Measurements from ENCODE around the gene HNRNPA1. TPM values are rescaled to one million over a fixed set of nuclear protein-coding genes. Genes with fewer than 3 reads are reported as not detected.

HNRNPA1 gene
- total and polyA plus RNA-seq, 9 of the 15 experiments (the other 6 are each of a cell fraction or from before 2014, with no cell fraction given): 1,166 to 2,703 (median 1,815) TPM

DNA sequence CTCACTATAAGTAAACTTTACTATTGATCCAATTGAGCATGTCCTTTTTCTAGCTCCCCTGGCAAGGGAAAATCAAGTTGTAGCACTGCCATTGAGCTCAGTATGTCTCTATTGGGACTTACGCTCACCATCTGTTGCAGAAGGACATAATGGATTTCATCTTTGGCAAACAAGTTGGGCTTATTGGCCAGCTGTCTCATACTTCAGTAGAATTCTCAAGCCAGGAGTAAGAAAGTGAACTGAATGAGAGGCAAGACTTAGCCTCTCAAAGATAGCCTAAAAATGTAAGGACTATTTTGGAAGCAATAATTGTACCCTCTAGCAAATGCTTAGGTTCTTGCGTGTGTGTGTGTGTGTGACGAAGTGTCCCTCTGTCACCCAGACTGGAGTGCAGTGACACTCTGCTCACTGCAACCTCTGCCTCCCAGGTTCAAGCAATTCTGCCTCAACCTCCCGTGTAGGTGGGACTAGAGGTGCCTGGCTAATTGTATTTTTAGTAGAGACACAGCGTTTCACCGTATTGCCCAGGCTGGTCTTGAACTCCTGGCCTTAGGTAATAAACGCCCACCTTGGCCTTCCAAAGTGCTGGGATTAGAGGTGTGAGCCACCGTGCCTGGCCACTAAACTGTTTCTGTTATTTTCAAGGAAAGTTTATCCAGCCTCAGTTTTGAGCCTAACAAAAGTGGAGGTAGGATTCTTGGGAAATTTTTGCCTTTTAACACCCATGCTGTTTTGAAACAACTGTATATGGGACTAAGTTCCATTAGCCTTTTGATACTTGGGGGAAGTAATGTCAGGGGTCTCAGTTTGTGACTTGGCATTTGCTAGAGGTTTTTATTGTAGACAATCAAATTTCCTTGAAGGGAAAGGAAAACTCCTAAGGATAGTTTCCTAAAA lies 7.0 kb downstream of the HNRNPA1 start (continued):
- no peak for TF ChIP-seq ZNF449 (CRISPR knock-in tag; IDR thresholded peaks at IDR 0.05)
- TF ChIP-seq, protein P1, sequence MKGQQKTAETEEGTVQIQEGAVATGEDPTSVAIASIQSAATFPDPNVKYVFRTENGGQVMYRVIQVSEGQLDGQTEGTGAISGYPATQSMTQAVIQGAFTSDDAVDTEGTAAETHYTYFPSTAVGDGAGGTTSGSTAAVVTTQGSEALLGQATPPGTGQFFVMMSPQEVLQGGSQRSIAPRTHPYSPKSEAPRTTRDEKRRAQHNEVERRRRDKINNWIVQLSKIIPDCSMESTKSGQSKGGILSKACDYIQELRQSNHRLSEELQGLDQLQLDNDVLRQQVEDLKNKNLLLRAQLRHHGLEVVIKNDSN (CRISPR knock-in tag; IDR thresholded peaks at IDR 0.05): no peak
- TF ChIP-seq CEBPG (CRISPR knock-in tag; IDR thresholded peaks at IDR 0.05): no peak
- no peak for TF ChIP-seq CEBPG (tag; conservative IDR thresholded peaks at IDR 0.05 in 1 of 2, IDR thresholded peaks at IDR 0.05 in 1 of 2)
- TF ChIP-seq HOXB6 (CRISPR knock-in tag; IDR thresholded peaks at IDR 0.05; ENCODE audit: borderline replicate concordance): no peak
- peak; percentile 95 for TF ChIP-seq SUPT5H (IDR thresholded peaks at IDR 0.05)
- 0 out of 2 replicates have a peak, but pooled peaks have one; percentile 22 for TF ChIP-seq ZNF445 (CRISPR knock-in tag; IDR thresholded peaks at IDR 0.05; ENCODE audit: low read depth)
- TF ChIP-seq SMARCA5 (IDR thresholded peaks at IDR 0.05): no peak
- no peak for TF ChIP-seq ZNF239 (CRISPR knock-in tag; IDR thresholded peaks at IDR 0.05)
- no peak for TF ChIP-seq ZC3H4 (CRISPR knock-in tag; IDR thresholded peaks at IDR 0.05; ENCODE audit: borderline replicate concordance)
- TF ChIP-seq MAFF (IDR thresholded peaks at IDR 0.05; ENCODE audit: low read length): no peak
- TF ChIP-seq ESRRA (IDR thresholded peaks at IDR 0.05; ENCODE audit: borderline replicate concordance, low read depth): no peak
- TF ChIP-seq RBM34 (IDR thresholded peaks at IDR 0.05; ENCODE audit: borderline replicate concordance, insufficient read depth, low read length): no peak
- no peak for TF ChIP-seq RBM22 (IDR thresholded peaks at IDR 0.05; ENCODE audit: low read depth, low read length, poor library complexity, severe bottlenecking)
- TF ChIP-seq, protein P2, sequence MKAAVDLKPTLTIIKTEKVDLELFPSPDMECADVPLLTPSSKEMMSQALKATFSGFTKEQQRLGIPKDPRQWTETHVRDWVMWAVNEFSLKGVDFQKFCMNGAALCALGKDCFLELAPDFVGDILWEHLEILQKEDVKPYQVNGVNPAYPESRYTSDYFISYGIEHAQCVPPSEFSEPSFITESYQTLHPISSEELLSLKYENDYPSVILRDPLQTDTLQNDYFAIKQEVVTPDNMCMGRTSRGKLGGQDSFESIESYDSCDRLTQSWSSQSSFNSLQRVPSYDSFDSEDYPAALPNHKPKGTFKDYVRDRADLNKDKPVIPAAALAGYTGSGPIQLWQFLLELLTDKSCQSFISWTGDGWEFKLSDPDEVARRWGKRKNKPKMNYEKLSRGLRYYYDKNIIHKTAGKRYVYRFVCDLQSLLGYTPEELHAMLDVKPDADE (conservative IDR thresholded peaks at IDR 0.05; ENCODE audit: control insufficient read depth, low read depth, low read length): no peak
- TF ChIP-seq GTF2E2 (tag; IDR thresholded peaks at IDR 0.05): no peak
- TF ChIP-seq ZNF77 (CRISPR knock-in tag; IDR thresholded peaks at IDR 0.05): no peak; the same call in 1 of the 2 replicates
- 0 out of 2 replicates have a peak, but pooled peaks have one; percentile 36 for TF ChIP-seq ZNF830 (CRISPR knock-in tag; IDR thresholded peaks at IDR 0.05)
- no peak for TF ChIP-seq TOE1 (IDR thresholded peaks at IDR 0.05; ENCODE audit: borderline replicate concordance)
- TF ChIP-seq TOE1 (CRISPR knock-in tag; IDR thresholded peaks at IDR 0.05; ENCODE audit: borderline replicate concordance, low read depth): no peak
- TF ChIP-seq NR2F6 (CRISPR knock-in tag; IDR thresholded peaks at IDR 0.05): 0 out of 2 replicates have a peak, but pooled peaks have one; percentile 41
- TF ChIP-seq, protein P3, sequence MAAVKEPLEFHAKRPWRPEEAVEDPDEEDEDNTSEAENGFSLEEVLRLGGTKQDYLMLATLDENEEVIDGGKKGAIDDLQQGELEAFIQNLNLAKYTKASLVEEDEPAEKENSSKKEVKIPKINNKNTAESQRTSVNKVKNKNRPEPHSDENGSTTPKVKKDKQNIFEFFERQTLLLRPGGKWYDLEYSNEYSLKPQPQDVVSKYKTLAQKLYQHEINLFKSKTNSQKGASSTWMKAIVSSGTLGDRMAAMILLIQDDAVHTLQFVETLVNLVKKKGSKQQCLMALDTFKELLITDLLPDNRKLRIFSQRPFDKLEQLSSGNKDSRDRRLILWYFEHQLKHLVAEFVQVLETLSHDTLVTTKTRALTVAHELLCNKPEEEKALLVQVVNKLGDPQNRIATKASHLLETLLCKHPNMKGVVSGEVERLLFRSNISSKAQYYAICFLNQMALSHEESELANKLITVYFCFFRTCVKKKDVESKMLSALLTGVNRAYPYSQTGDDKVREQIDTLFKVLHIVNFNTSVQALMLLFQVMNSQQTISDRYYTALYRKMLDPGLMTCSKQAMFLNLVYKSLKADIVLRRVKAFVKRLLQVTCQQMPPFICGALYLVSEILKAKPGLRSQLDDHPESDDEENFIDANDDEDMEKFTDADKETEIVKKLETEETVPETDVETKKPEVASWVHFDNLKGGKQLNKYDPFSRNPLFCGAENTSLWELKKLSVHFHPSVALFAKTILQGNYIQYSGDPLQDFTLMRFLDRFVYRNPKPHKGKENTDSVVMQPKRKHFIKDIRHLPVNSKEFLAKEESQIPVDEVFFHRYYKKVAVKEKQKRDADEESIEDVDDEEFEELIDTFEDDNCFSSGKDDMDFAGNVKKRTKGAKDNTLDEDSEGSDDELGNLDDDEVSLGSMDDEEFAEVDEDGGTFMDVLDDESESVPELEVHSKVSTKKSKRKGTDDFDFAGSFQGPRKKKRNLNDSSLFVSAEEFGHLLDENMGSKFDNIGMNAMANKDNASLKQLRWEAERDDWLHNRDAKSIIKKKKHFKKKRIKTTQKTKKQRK (IDR thresholded peaks at IDR 0.05; ENCODE audit: borderline replicate concordance, low read depth, low read length): no peak

Data from K562 (cell line).